ENCODE data around the gene RNPS1.

The RNPS1 gene

DNA sequence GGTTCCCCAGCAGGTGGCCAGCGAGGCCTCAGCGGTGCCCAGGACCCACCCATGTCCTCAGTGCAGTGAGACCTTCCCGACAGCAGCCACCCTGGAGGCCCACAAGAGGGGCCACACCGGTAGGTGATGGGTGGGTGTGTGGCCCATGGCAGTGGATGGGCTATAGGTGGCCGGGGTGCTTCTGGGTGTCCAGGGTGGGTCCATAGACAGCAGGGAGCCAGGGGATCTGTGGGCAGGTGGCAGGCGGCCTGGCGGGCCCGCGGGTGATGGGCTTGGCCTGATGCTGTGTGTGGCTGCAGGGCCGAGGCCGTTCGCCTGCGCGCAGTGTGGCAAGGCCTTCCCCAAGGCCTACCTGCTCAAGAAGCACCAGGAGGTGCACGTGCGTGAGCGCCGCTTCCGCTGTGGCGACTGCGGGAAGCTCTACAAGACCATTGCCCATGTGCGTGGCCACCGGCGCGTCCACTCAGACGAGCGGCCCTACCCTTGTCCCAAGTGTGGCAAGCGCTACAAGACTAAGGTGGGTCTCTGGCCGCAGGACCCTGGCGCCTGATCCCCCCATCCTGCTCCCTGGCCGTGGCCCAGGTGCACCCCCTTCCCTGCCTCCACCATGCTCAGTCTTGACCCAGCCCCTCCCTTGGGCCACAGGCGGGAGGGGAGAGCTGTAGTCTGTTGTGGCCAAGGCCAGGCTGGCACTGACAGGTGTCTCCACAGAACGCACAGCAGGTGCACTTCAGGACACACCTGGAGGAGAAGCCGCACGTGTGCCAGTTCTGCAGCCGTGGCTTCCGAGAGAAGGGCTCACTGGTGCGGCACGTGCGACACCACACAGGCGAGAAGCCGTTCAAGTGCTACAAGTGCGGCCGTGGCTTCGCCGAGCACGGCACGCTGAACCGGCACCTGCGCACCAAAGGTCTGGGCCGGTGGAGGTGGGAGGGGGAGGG lies 33.8 kb downstream of the RNPS1 start:
- DNase-seq = no peak

DNA sequence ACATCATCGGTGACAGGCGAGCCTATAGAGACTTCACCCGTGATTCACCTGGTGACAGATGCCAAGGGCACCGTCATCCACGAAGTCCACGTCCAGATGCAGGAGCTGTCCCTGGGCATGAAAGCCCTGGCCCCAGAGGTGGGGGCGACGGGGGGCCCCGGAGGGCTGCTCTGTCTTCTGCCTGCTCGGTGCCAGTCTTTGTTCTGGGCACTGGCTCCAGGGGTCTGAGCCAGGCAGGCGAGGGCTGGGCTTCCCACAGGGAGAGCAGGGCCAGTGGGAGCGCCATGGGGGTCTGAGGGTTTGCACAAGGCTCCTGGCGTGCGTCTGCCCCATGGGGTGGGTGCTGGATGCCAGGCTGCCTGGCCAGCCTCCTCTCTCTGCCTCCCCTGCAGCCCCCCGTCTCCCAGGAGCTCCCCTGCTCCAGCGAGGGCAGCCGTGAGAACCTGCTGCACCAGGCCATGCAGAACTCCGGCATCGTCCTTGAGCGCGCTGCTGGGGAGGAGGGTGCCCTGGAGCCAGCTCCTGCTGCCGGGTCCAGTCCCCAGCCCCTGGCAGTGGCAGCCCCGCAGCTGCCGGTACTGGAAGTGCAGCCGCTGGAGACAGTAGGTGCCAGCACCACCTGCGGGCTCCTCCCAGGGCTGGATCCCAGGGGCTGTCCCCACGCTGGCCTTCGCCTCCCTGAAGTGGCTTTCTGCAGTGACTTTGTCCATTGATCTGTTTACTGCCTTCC lies 34.7 kb downstream of the RNPS1 start:
- no peak for DNase-seq

DNA sequence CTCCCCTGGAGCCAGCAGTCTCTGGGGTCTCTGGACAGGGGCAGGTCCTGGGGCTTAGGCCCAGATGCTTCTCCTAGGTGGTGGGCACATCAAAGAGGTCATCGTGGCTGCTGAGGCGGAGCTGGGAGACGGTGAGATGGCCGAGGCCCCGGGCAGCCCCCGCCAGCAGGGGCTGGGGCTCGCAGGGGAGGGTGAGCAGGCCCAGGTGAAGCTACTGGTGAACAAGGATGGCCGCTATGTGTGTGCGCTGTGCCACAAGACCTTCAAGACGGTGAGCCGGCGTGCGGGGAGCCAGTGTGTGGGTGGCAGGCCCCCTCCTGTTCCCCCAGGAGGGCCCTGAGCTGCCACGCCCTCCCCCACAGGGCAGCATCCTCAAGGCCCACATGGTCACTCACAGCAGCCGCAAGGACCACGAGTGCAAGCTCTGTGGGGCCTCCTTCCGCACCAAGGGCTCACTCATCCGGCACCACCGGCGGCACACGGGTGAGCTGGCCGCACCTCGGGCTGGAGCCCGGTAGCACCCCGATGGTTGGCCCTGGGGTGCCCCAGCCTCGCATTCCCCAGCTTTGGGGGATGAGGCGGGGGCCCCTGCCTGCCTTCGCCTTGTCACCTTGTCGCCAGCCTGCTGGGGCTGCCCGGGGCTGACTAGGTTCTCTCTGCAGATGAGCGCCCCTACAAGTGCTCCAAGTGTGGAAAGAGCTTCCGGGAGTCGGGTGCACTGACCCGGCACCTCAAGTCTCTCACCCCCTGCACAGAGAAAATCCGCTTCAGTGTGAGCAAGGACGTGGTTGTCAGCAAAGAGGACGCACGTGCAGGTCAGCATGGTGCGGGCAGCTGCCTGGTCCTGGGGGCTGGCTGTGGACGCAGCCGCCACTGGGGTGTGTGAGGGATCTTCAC lies 35.6 kb downstream of the RNPS1 start:
- no peak for DNase-seq

- no peak for DNase-seq
These were observed 36.7 kb downstream of the RNPS1 start for GRCh38 chr16:2231016-2231931.

- DNase-seq = no peak
These were observed 37.5 kb downstream of the RNPS1 start for GRCh38 chr16:2230376-2230775.

DNA sequence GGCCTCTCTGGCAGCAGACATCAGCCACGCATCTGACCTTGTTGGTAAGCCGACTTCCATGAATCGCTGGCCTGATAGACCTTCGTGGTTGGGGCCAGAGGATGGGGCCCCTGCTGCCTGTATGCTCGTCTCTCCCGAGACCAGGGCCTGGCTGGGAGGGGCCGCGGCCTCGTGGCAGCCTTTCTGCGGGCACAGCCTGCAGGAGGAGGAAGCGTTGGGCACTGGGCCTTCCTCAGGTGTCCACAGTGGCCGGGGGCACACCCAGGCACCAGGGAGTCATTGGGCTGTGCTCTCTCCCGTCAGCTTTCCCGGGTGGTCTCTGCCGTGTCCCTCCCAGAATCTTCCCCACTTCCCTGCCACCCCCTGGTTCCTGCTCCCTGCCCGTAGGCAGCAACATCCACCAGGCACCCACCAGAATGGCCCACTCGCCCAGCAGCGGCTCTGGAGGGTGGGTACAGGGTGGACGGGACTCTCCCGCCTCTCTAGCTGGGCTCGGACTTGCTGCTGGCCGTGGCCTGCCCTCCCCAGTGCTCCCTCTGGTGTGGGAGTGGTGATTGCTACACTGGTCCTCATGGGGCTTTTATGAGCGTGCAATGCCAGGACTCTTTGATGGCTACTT lies 38.2 kb downstream of the RNPS1 start:
- DNase-seq = no peak

DNA sequence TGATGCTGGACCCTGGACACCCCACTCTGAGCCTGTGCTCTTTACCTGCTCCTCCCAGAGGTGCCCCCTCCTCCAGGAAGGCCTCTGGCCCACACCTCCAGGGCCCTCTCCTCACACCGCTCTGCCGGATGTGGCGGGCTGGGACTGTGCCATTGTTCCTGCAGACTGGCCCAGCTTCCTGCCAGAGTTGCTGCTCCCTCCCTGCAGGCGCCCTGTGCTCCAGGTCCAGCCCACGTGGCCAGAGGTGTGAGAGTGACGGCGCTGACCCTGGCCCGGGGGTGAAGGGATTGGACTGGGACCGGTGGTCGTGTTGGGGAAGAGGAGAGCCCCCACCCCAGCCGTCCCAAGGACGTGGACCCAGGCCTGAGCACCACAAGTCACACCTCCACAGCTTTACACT lies 38.8 kb downstream of the RNPS1 start:
- no peak for DNase-seq

- no peak for DNase-seq
These were observed 39.6 kb downstream of the RNPS1 start for GRCh38 chr16:2228161-2228824.

- DNase-seq = no peak
These were observed 41.0 kb downstream of the RNPS1 start for GRCh38 chr16:2226918-2227317.

GRCh38 chr16:2226245-2226793 lies 41.6 kb downstream of the RNPS1 start:
- no peak for DNase-seq

- DNase-seq = peak; percentile 21
These were observed 43.9 kb downstream of the RNPS1 start for GRCh38 chr16:2223942-2224486.

GRCh38 chr16:2223221-2223941 lies 44.5 kb downstream of the RNPS1 start, which contains the start of gene E4F1:
E4F1 (plus strand) TSS chr16:2223591; CDS start chr16:2223614, 23 bp downstream.
- DNase-seq = peak; percentile 100

DNA sequence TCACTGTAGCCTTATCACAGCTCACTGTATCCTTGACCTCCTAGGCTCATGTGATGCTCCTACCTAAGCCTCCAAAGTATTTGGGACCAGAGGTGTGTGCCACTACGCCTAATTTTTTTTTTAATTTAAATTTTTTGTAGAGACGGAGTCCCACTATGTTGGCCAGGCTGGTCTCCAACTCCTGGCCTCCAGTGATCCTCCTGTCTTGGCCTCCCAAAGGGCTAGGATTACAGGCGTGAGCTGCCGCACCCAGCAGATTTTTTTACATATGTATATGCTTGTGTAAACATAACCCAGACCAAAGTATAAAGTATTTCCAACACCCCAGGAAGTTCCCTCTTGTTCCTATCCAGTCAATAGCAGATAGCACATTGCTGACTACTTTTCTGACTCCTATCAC lies 51.6 kb downstream of the RNPS1 start:
- no peak for DNase-seq

GRCh38 chr16:2214719-2214968 lies 53.3 kb downstream of the RNPS1 start, which contains the start of gene PGP:
PGP (minus strand) TSS chr16:2214840; CDS start chr16:2214777, 63 bp downstream.
- no peak for DNase-seq

DNA sequence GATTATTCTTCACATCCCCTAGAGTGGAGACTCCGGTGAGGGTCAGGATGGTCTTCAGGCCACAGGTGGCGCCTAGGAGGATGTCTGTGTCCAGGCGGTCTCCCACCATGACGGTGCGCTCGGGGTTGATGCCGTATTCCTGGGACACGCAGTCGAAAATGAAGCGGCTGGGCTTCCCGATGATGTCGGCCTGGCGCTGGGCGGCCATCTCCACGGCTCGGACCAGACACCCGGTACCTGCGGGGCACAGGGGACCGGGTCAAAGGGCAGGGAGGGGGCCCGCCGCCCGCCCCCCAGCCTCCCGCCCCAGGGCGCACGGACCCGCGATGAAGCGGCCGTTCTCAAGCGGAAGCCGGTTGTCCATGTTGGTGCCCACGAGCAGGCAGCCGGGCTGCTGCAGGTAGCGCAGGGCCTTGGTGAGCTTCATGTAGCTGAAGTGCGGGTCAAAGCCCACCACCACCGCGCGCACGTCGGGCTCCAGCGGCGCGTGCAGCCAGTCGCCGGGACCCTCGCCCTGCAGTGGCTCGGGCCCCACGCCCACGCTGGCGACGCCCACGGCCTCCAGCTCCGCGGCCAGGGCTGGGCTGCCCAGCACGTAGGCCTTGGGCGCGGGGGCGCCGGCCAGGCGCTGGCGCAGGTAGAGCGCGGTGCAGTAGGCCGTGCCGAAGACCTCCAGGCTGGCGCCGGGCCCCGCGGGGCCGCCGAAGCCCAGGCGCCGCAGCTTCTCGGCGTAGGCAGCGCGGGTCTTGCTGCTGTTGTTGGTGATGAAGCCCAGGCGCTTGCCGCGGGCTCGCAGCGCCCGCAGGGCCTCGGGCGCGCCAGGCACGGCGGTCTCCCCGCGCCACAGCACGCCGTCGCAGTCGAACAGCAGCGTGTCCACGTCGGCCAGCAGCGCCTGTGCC lies 53.9 kb downstream of the RNPS1 start:
- no peak for DNase-seq

- no peak for DNase-seq
These were observed 55.3 kb downstream of the RNPS1 start for GRCh38 chr16:2212362-2213324.

GRCh38 chr16:2211923-2212347 lies 56.0 kb downstream of the RNPS1 start:
- no peak for DNase-seq
